GM23338 (cell line): ENCODE data around the gene ZNF763. TPM values are rescaled to one million over a fixed set of nuclear protein-coding genes. Genes with fewer than 3 reads are reported as not detected.

ENCODE experiments used
- ATAC-seq: fragments of 200-7000 bp; cut with Tn5 transposase; 3 replicates; pipeline ENCODE4 v1.9.1; 2020
- DNase-seq: peaks from one replicate; pipeline ENCODE4 v3.0.0-alpha.2; 2015; ENCODE audit warnings: low spot score
- H2AFZ ChIP-seq: fragments of 200-600 bp; sonication (generic); 2 replicates; pipeline ENCODE4 v1.8.0; 2016; ENCODE audit warnings: antibody characterized with exemption, mild to moderate bottlenecking, moderate library complexity
- H3F3A ChIP-seq: fragments of 200-600 bp; sonication (generic); replicated peaks from 2 replicates; pipeline ENCODE4 v1.8.0; 2017; ENCODE audit warnings: antibody characterized with exemption, mixed run types, low read depth
- H3K27ac ChIP-seq: fragments of 200-600 bp; sonication (generic); 2 replicates; pipeline ENCODE4 v1.6.1; 2016; ENCODE audit warnings: low read depth
- H3K27me3 ChIP-seq: fragments of 200-600 bp; sonication (generic); 2 replicates; pipeline ENCODE4 v1.8.0; 2016; ENCODE audit warnings: mild to moderate bottlenecking, mixed run types, moderate library complexity; ENCODE audit not compliant: insufficient read depth
- H3K36me3 ChIP-seq: fragments of 200-600 bp; sonication (generic); 2 replicates; pipeline ENCODE4 v1.8.0; 2016; ENCODE audit warnings: mild to moderate bottlenecking; ENCODE audit not compliant: insufficient read depth
- H3K4me1 ChIP-seq: fragments of 200-600 bp; sonication (generic); 2 replicates; pipeline ENCODE4 v1.8.0; 2016; ENCODE audit warnings: mild to moderate bottlenecking, moderate library complexity; ENCODE audit not compliant: insufficient read depth
- H3K4me2 ChIP-seq: fragments of 200-600 bp; sonication (generic); 2 replicates; pipeline ENCODE4 v1.7.1; 2017; ENCODE audit warnings: mixed run types
- H3K4me3 ChIP-seq: fragments of 200-600 bp; sonication (generic); 2 replicates; pipeline ENCODE4 v1.6.1; 2016; ENCODE audit warnings: mixed run types
- H3K79me2 ChIP-seq: fragments of 200-600 bp; sonication (generic); replicated peaks from 2 replicates; pipeline ENCODE4 v1.8.0; 2017; ENCODE audit warnings: mild to moderate bottlenecking; ENCODE audit not compliant: insufficient read depth
- H3K9me2 ChIP-seq: fragments of 200-600 bp; sonication (generic); 2 replicates; pipeline ENCODE4 v1.8.0; 2017; ENCODE audit not compliant: insufficient read depth
- H4K20me1 ChIP-seq: fragments of 200-600 bp; sonication (generic); replicated peaks from 2 replicates; pipeline ENCODE4 v1.8.0; 2017; ENCODE audit warnings: mild to moderate bottlenecking; ENCODE audit not compliant: insufficient read depth
- H3K27ac Mint-ChIP-seq: 2 replicates; pipeline ENCODE4 v1.8.0; 2020; ENCODE audit warnings: inconsistent platforms, mild to moderate bottlenecking, moderate library complexity, mixed read lengths
- H3K27me3 Mint-ChIP-seq: 3 replicates; pipeline ENCODE4 v1.8.0; 2022; ENCODE audit warnings: low read depth, mild to moderate bottlenecking, moderate library complexity, mixed read lengths, inconsistent platforms; ENCODE audit not compliant: insufficient read depth, poor library complexity
- H3K36me3 Mint-ChIP-seq: 3 replicates; pipeline ENCODE4 v1.8.0; 2021; ENCODE audit warnings: low read depth, mild to moderate bottlenecking, inconsistent platforms, moderate library complexity, mixed read lengths
- H3K4me1 Mint-ChIP-seq: 3 replicates; pipeline ENCODE4 v1.8.0; 2020; ENCODE audit warnings: mild to moderate bottlenecking, inconsistent platforms, mixed read lengths
- H3K4me3 Mint-ChIP-seq: 3 replicates; pipeline ENCODE4 v1.8.0; 2021; ENCODE audit warnings: moderate library complexity, mild to moderate bottlenecking, inconsistent platforms, mixed read lengths
- H3K9me3 Mint-ChIP-seq: 3 replicates; pipeline ENCODE4 v1.8.0; 2020; ENCODE audit warnings: moderate library complexity, mild to moderate bottlenecking, inconsistent platforms, mixed read lengths
- CREB1 ChIP-seq: fragments of 250-450 bp; sonication (Bioruptor Pico); IDR thresholded peaks from 2 replicates; pipeline ENCODE4 v1.5.0; 2020; ENCODE audit warnings: low read depth, mild to moderate bottlenecking, moderate library complexity
- CTCF ChIP-seq, 2 experiments: fragments of 200-600 bp in 1 of 2; sonication (generic) in 1 of 2; conservative IDR thresholded peaks; 2 replicates each; pipeline versions ENCODE4 v1.5.1 to v1.6.1; 2016 to 2017; ENCODE audit warnings: antibody characterized with exemption in 2 of 2, low read depth in 2 of 2, mild to moderate bottlenecking in 2 of 2, moderate library complexity in 1 of 2
- ETS1 ChIP-seq: IDR thresholded peaks from 2 replicates; pipeline ENCODE4 v1.6.1; 2016; ENCODE audit warnings: antibody characterized with exemption
- EZH2 ChIP-seq: fragments of 200-600 bp; sonication (generic); IDR thresholded peaks from one replicate; pipeline ENCODE4 v1.8.0; 2017; ENCODE audit warnings: antibody characterized with exemption, mild to moderate bottlenecking, low read depth; ENCODE audit not compliant: unreplicated experiment
- EZH2phosphoT487 ChIP-seq: fragments of 200-600 bp; sonication (generic); IDR thresholded peaks from one replicate; pipeline ENCODE4 v1.8.1; 2018; ENCODE audit warnings: antibody characterized with exemption; ENCODE audit not compliant: unreplicated experiment
- JUNB ChIP-seq: IDR thresholded peaks from one replicate; pipeline ENCODE4 v1.6.1; 2016; ENCODE audit warnings: antibody characterized with exemption; ENCODE audit not compliant: unreplicated experiment
- NANOG ChIP-seq: IDR thresholded peaks from 2 replicates; pipeline ENCODE4 v1.6.1; 2016; ENCODE audit warnings: antibody characterized with exemption, borderline replicate concordance
- POLR2AphosphoS5 ChIP-seq: IDR thresholded peaks from 2 replicates; pipeline ENCODE4 v1.6.1; 2016; ENCODE audit warnings: antibody characterized with exemption, low read depth
- REST ChIP-seq: IDR thresholded peaks from one replicate; pipeline ENCODE4 v1.6.1; 2018; ENCODE audit warnings: antibody characterized with exemption; ENCODE audit not compliant: unreplicated experiment
- STAT1 ChIP-seq: IDR thresholded peaks from one replicate; pipeline ENCODE4 v1.6.1; 2016; ENCODE audit warnings: antibody characterized with exemption; ENCODE audit not compliant: unreplicated experiment
- ZNF114 ChIP-seq: fragments of 250-450 bp; sonication (Bioruptor Pico); IDR thresholded peaks from 2 replicates; pipeline ENCODE4 v1.5.0; 2020; ENCODE audit warnings: mild to moderate bottlenecking, moderate library complexity
- ZNF331 ChIP-seq: fragments of 250-450 bp; sonication (Bioruptor Pico); IDR thresholded peaks from 2 replicates; pipeline ENCODE4 v1.5.0; 2020; ENCODE audit warnings: low read depth, mild to moderate bottlenecking, moderate library complexity
- ZNF462 ChIP-seq: fragments of 250-450 bp; sonication (Bioruptor Pico); IDR thresholded peaks from 2 replicates; pipeline ENCODE4 v1.5.0; 2020; ENCODE audit warnings: mild to moderate bottlenecking, moderate library complexity
- long read RNA-seq: library from polyadenylated mRNA; unstranded; transcript quantifications from one replicate; pipeline ENCODE4 v2.0.0, GENCODE V29; 2020; ENCODE audit not compliant: unreplicated experiment
- polyA plus RNA-seq: library from polyadenylated mRNA; unstranded; fragments of >200 nt; fragmentation: Nextera tagmentation; extraction: Ambion mirVana; gene quantifications from 2 replicates; pipeline ENCODE4 v1.2.1, GENCODE V29; 2016
- total RNA-seq: library from RNA; depleted of rRNA; stranded (reverse); fragments of >200 nt; shearing (Covaris generic); gene quantifications from 2 replicates; pipeline ENCODE4 v1.2.3, GENCODE V29; 2014; rRNA removed

Gene ZNF763
- total RNA-seq (0.87 and 2.2 TPM in 2 replicates), polyA plus RNA-seq (0.61 and 1.7 TPM in 2 replicates)
- long read RNA-seq: 0 reads

DNA sequence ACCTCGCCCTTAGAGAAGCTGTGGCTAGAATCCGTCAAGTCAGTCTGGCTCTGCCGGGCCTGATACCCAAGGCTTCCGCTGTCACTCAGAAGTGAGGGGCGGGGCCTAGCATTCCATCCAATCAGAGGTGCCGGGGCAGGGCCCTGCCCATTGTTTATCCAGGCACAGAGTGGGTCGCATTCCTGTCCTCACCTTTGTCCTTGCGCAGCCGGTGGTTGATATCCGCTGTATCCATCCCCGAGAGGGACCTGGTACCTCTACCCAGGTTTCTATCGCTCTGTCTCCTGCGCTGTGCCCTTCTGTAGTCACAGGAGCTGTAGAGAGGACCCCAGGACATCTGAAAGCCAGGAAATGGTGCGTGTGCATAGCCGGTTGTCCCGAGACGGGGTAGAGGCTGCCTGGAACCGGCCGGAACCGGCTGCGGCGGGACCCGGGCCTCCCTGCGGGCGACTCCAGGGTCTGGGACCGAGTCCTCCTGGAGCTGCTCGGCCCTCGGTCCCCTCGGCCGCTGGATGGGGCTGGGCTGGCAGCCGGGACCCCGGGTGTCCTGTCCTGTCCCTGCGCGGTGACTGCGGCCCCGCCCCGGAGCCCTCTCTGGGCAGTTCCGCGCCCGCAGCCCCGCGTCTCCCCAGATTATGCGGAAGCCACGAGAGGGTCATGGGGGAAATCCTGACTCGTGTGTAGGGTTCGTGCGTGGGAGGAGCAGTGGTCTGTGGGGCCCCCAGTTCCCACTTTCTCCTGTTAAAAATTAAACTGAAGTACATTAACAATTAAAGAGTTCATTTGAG lies at the start of gene ZNF763:
Gene ZNF763, plus strand, starts transcription at position 183 of the 788 bp plus-strand sequence. Its CDS starts 169 bp downstream, at position 352.
- Histone ChIP-seq H3K27me3 (peaks cover 17% of the 10 kb centered on the region), H4K20me1 (no peaks in the 10 kb centered on the region; the same call in 1 of the 2 replicates), H3K4me1 (peaks cover 13% of the 10 kb centered on the region), H3K27ac (peak within 1 kb of the TSS; percentile 90), H3K79me2 (no peaks in the 10 kb centered on the region), H3F3A (0 out of 2 replicates have a peak, but pooled peaks cover 4% of the 10 kb centered on the region), H3K9me2 (no peaks in the 10 kb centered on the region), H3K36me3 (no peaks in the 10 kb centered on the region), H2AFZ (peak within 1 kb of the TSS; percentile 94), H3K4me3 (peak within 1 kb of the TSS; percentile 72), H3K4me2 (peak within 1 kb of the TSS; percentile 78)
- Mint-ChIP-seq H3K27me3 (peaks cover 7% of the 10 kb centered on the region), H3K9me3 (peaks cover 98% of the 10 kb centered on the region), H3K36me3 (peaks cover 41% of the 10 kb centered on the region), H3K4me1 (no peaks in the 10 kb centered on the region), H3K4me3 (no peak within 1 kb of the TSS), H3K27ac (no peak within 1 kb of the TSS)
- TF ChIP-seq CREB1 (CRISPR knock-in tag) (no peak), REST (no peak), ZNF462 (no peak), POLR2AphosphoS5 (peak; percentile 91), JUNB (no peak), STAT1 (no peak), EZH2phosphoT487 (no peak), ZNF114 (CRISPR knock-in tag) (no peak), EZH2 (no peak), ZNF331 (no peak), CTCF (conservative IDR thresholded peaks at IDR 0.05; ENCODE audit: low read depth in 2 of 2) (no peak), ETS1 (0 out of 2 replicates have a peak, but pooled peaks have one; percentile 35), NANOG (no peak)
- peak; percentile 99 for DNase-seq
- peak; percentile 71 for ATAC-seq
